Measurements from ENCODE around the gene SYNM. TPM values are rescaled to one million over a fixed set of nuclear protein-coding genes. Genes with fewer than 3 reads are reported as not detected.
A peak's percentile ranks its signal among the peaks of the same experiment; 100 is the strongest.

The SYNM gene
- total and polyA plus RNA-seq, 2 experiments from 2014 or later, result 5.4 to 8.0 TPM

DNA sequence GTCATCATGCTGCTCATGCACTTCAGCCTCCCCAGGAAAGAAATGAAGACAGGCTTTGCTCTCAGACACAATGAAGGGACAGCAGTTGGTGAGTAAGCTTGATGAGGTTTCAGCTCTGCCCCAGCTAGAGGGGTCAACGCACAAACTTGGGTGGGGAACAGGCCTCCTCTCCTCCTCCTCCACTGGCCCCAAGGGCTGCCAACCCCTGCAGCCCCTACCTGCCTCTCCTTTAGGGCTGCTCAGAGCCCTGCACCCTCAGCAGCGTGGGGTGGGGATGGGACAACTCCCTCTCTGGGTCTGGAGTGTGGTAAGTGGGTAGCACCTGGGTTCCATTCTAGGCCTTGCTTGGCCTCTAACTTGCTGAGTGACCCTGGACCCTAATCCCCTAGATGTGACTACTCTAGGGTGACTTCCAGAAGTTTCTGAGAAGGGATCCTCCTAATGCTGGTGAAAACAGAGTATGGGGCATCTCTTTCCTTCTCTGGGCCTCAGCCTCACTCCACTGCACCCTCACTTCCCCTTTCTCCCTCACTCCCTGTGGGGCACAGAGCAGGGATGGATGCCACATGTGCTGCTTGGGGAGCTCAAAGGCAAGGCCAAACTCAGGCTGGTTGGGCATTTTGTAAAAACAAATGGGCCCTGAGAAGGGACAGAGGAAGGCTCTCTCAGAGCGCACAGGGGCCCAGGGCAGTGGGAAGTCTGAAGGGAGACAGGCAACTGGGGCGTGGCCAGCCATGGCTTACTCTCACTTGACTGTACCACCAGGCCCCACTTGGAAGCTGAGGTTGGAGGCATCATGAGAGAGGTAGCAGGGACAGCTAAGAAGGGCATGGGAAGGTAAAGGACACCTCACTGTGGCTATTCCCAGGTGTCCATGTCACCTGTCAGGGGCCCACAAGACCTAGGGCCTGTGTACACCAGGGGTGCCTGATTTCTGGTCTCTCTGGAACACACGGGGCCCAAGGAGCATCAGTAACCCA, 64.0 kb downstream of the SYNM start:
- Histone ChIP-seq H3K36me3 (no peaks in the 10 kb centered on the region), H3K4me3 (no peak overlapping the region), H3K27ac (peak overlapping the region; percentile 88), H3K27me3 (no peaks in the 10 kb centered on the region), H3K4me1 (ENCODE audit: low read depth) (peaks cover 17% of the 10 kb centered on the region), H3K9me3 (ENCODE audit: low read depth) (no peaks in the 10 kb centered on the region)
- TF ChIP-seq, protein P1, sequence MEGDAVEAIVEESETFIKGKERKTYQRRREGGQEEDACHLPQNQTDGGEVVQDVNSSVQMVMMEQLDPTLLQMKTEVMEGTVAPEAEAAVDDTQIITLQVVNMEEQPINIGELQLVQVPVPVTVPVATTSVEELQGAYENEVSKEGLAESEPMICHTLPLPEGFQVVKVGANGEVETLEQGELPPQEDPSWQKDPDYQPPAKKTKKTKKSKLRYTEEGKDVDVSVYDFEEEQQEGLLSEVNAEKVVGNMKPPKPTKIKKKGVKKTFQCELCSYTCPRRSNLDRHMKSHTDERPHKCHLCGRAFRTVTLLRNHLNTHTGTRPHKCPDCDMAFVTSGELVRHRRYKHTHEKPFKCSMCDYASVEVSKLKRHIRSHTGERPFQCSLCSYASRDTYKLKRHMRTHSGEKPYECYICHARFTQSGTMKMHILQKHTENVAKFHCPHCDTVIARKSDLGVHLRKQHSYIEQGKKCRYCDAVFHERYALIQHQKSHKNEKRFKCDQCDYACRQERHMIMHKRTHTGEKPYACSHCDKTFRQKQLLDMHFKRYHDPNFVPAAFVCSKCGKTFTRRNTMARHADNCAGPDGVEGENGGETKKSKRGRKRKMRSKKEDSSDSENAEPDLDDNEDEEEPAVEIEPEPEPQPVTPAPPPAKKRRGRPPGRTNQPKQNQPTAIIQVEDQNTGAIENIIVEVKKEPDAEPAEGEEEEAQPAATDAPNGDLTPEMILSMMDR (IDR thresholded peaks at IDR 0.05; ENCODE audit: low read depth, low read length), result no peak
- no peak for DNase-seq (ENCODE audit: low read depth in 1 of 2, low spot score in 1 of 2)

DNA sequence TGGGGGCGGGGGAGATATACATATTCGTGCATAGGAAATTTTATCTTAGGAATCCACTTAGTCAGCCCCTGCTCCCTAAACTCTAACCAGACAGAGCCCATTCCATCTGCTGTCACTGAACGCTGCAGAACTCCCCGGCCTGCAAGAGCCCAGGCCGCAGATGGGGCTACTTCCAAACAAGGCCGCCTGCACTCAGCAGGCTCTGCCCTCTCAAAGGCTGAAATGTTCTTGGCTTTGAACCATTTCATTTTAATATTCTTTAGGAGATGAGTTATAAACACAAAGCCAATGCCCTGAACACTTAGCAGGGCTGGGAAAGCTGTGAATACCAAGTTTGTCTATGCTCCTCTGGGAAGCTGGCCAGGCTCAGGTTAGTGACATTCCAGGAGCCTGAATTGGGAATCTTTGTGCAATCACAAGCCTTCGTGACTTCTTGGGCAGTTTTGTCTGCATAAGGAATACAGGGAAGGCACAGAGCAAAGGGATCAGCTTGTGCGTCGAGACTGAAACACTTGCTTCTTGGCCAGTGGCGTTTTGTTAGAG, 65.0 kb downstream of the SYNM start:
- no peaks in the 10 kb centered on the region for H3K27me3 ChIP-seq
- H3K4me3 ChIP-seq, result no peak overlapping the region
- H3K27ac ChIP-seq, result peak overlapping the region; percentile 88
- TF ChIP-seq, protein P1 (IDR thresholded peaks at IDR 0.05; ENCODE audit: low read depth, low read length), result no peak
- no peaks in the 10 kb centered on the region for H3K36me3 ChIP-seq
- DNase-seq (ENCODE audit: low read depth in 1 of 2, low spot score in 1 of 2), result peak; percentile 17 to 86
- peaks cover 26% of the 10 kb centered on the region for H3K4me1 ChIP-seq (ENCODE audit: low read depth)
- H3K9me3 ChIP-seq (ENCODE audit: low read depth), result no peaks in the 10 kb centered on the region

DNA sequence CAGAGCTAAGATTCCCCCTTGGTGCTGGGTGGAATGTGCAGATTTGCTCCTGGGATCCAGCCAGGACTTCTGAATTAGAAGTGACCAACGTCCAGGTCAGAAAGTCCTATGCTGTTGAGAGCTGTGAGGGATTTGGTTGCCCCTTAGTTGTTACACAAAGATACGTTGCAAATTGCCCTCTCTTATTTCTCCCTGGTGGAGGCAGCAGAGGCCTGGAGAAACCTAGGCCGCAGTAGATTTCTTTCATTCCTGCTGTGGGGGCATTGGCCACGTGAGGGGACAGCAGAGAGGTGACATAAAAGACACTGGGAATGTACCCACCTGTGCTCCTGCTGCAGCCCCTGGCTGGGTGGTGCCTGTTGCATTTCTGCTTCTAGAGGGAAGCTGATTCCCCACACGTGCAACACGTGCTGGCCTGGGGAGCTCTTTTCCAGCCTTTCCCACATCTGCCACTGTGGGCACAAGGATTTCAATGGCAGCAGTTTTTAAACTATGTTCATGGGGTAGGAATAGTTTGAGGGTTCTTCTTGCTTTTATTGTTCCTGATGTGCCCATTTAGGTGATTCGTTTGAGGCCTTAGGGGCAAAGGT, 65.7 kb downstream of the SYNM start:
- no peak for DNase-seq (ENCODE audit: low read depth in 1 of 2, low spot score in 1 of 2)
- H3K9me3 ChIP-seq (ENCODE audit: low read depth), result no peaks in the 10 kb centered on the region
- no peak overlapping the region for H3K4me3 ChIP-seq
- peaks cover 31% of the 10 kb centered on the region for H3K4me1 ChIP-seq (ENCODE audit: low read depth)
- peak overlapping the region; percentile 88 for H3K27ac ChIP-seq
- H3K36me3 ChIP-seq, result no peaks in the 10 kb centered on the region
- H3K27me3 ChIP-seq, result no peaks in the 10 kb centered on the region
- TF ChIP-seq, protein P1 (IDR thresholded peaks at IDR 0.05; ENCODE audit: low read depth, low read length), result no peak

DNA sequence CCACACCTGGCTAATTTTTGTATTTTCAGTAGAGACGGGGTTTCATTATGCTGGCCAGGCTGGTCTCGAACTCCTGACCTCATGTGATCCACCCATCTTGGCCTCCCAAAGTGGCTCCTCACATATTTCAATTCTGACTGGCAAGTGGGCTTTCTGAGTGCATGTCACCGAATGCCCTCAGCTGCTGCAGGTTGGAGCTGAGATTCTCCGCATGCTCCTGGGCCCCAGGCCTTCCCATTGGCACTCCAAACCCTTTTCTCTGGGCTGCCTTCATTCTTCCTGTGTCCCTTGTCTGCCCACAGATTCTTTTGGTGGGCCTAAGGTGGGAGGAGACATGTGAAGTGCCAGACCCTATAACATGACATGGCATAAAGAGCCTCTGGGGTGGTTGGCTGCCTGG, 67.3 kb downstream of the SYNM start:
- no peaks in the 10 kb centered on the region for H3K36me3 ChIP-seq
- H3K27me3 ChIP-seq, result no peaks in the 10 kb centered on the region
- H3K4me1 ChIP-seq (ENCODE audit: low read depth), result peaks cover 31% of the 10 kb centered on the region
- no peak overlapping the region for H3K27ac ChIP-seq
- H3K4me3 ChIP-seq, result no peak overlapping the region
- DNase-seq (ENCODE audit: low read depth in 1 of 2, low spot score in 1 of 2), result no peak
- TF ChIP-seq, protein P1 (IDR thresholded peaks at IDR 0.05; ENCODE audit: low read depth, low read length), result no peak
- no peaks in the 10 kb centered on the region for H3K9me3 ChIP-seq (ENCODE audit: low read depth)

DNA sequence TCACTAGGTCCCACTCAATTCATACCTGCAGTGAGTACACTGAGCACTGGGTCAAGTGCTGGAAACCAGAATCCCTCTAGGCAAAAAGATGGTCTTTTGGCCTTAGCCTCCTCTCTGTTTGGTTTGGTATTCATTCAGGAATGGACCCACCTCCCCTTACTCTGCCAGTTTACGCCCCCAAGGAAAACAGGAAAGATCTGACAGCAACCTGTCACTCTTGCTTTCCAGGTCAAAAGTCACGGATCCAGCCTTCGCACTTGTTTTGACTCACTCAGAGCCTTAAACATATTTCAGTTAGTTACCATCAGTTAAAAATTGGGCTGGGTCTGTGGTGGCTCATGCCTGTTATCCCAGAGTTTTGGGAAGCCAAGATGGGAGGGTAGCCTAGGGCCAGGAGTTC, 68.1 kb downstream of the SYNM start:
- Histone ChIP-seq H3K27ac (no peak overlapping the region), H3K4me3 (no peak overlapping the region), H3K9me3 (ENCODE audit: low read depth) (no peaks in the 10 kb centered on the region), H3K4me1 (ENCODE audit: low read depth) (peaks cover 26% of the 10 kb centered on the region), H3K36me3 (no peaks in the 10 kb centered on the region), H3K27me3 (no peaks in the 10 kb centered on the region)
- no peak for DNase-seq (ENCODE audit: low read depth in 1 of 2, low spot score in 1 of 2)
- TF ChIP-seq, protein P1 (IDR thresholded peaks at IDR 0.05; ENCODE audit: low read depth, low read length), result no peak

Data from cardiac muscle cell (in vitro differentiated cells and primary cell).